COLO829 (cell line): Measurements from ENCODE around the gene PMM2.
"Not testable (repeated sequence)": the region's sequence is repeated elsewhere in the genome, so short reads cannot be mapped to it uniquely, and the experiment has no call there.

Experiments used
- DNase-seq: peaks from one replicate; pipeline ENCODE4 v3.0.0; 2012; ENCODE audit warnings: low spot score

PMM2 gene

GRCh38 chr16:8797364-8798173 lies at the start of gene PMM2, which contains the start of gene TMEM186:
TSS of gene PMM2 (plus strand) at chr16:8797839. CDS start at chr16:8797883, 44 bp downstream.
TSS of gene TMEM186 (minus strand) at chr16:8797639. CDS start at chr16:8797614, 25 bp downstream.
- peak; percentile 99 for DNase-seq

GRCh38 chr16:8748944-8749343 lies 48.7 kb upstream of the PMM2 start:
- DNase-seq, result not testable (repeated sequence)

- peak; percentile 61 for DNase-seq
Measured at GRCh38 chr16:8751481-8752311, 45.9 kb upstream of the PMM2 start.

- no peak for DNase-seq
Measured at GRCh38 chr16:8752706-8753105, 44.9 kb upstream of the PMM2 start.

- no peak for DNase-seq
Measured at GRCh38 chr16:8753416-8754054, 44.1 kb upstream of the PMM2 start.

GRCh38 chr16:8756755-8757154 lies 40.9 kb upstream of the PMM2 start:
- no peak for DNase-seq

- no peak for DNase-seq
Measured at GRCh38 chr16:8758022-8758421, 39.6 kb upstream of the PMM2 start.

- no peak for DNase-seq
Measured at GRCh38 chr16:8760021-8760420, 37.6 kb upstream of the PMM2 start.

GRCh38 chr16:8761078-8761477 lies 36.6 kb upstream of the PMM2 start:
- no peak for DNase-seq

GRCh38 chr16:8762254-8762653 lies 35.4 kb upstream of the PMM2 start:
- DNase-seq, result no peak

- no peak for DNase-seq
Measured at GRCh38 chr16:8763083-8763482, 34.6 kb upstream of the PMM2 start.

- DNase-seq, result no peak
Measured at GRCh38 chr16:8763899-8764298, 33.7 kb upstream of the PMM2 start.

GRCh38 chr16:8764525-8765250 lies 33.0 kb upstream of the PMM2 start:
- no peak for DNase-seq

- no peak for DNase-seq
Measured at GRCh38 chr16:8767176-8767575, 30.5 kb upstream of the PMM2 start.

- no peak for DNase-seq
Measured at GRCh38 chr16:8768283-8768682, 29.4 kb upstream of the PMM2 start.

- no peak for DNase-seq
Measured at GRCh38 chr16:8768692-8769091, 28.9 kb upstream of the PMM2 start.

- DNase-seq, result no peak
Measured at GRCh38 chr16:8773537-8773936, 24.1 kb upstream of the PMM2 start.

GRCh38 chr16:8774208-8774607 lies 23.4 kb upstream of the PMM2 start:
- no peak for DNase-seq

GRCh38 chr16:8775359-8775758 lies 22.3 kb upstream of the PMM2 start:
- no peak for DNase-seq

GRCh38 chr16:8776129-8776584 lies 21.5 kb upstream of the PMM2 start:
- DNase-seq, result no peak

GRCh38 chr16:8777217-8777616 lies 20.4 kb upstream of the PMM2 start:
- DNase-seq, result no peak

- DNase-seq, result no peak
Measured at GRCh38 chr16:8781797-8782196, 15.8 kb upstream of the PMM2 start.
